ENCODE results near the gene RPSA.

DNA sequence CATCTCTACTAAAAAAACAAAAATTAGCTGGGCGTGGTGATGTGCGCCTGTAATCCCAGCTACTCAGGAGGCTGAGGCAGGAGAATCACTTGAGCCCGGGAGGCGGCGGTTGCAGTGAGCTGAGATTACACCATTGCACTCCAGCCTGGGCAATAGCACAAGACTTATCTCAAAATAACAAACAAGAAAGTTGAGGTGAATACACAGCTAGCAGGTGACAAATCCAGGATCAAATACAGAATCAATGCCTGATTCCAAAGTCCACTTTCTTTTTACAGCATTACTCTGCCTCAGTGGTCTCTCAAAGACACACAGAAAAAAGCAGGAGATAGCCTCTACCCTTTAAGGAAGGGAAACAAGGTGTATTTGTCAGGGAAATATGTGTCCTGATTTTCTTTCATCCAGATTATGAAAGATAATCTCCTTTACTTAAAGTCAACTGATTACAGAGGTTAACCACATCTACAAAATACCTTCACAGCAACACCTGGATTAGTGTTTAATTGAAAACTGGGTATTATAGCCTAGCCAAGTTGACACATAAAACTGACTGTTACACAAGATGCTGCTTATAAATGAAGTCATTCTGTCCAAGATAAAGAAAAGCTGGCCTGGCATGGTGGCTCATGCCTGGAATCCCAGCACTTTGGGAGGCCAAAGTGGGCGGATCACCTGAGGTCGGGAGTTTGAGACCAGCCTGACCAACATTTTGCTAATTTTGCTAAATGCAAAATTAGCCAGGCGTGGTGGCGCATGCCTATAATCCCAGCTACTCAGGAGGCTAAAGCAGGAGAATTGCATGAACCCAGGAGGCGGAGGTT lies 27.4 kb upstream of the RPSA start:
- TF ChIP-seq, protein P1, sequence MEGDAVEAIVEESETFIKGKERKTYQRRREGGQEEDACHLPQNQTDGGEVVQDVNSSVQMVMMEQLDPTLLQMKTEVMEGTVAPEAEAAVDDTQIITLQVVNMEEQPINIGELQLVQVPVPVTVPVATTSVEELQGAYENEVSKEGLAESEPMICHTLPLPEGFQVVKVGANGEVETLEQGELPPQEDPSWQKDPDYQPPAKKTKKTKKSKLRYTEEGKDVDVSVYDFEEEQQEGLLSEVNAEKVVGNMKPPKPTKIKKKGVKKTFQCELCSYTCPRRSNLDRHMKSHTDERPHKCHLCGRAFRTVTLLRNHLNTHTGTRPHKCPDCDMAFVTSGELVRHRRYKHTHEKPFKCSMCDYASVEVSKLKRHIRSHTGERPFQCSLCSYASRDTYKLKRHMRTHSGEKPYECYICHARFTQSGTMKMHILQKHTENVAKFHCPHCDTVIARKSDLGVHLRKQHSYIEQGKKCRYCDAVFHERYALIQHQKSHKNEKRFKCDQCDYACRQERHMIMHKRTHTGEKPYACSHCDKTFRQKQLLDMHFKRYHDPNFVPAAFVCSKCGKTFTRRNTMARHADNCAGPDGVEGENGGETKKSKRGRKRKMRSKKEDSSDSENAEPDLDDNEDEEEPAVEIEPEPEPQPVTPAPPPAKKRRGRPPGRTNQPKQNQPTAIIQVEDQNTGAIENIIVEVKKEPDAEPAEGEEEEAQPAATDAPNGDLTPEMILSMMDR (IDR thresholded peaks at IDR 0.05 in 4 of 5, conservative IDR thresholded peaks at IDR 0.05 in 1 of 5), result no peak
- TF ChIP-seq POLR2A (IDR thresholded peaks at IDR 0.05), result no peak

All from gastrocnemius medialis (tissue), 4 donors.